Naive thymus-derived CD4-positive, alpha-beta T cell (primary cell): ENCODE results near the gene RBAK. TPM values are rescaled to one million over a fixed set of nuclear protein-coding genes. Genes with fewer than 3 reads are reported as not detected.
"Not testable (repeated sequence)": the region's sequence is repeated elsewhere in the genome, so short reads cannot be mapped to it uniquely, and the experiment has no call there.

Source experiments
- ATAC-seq: fragments of 150-1000 bp; cut with Tn5 transposase; 2 replicates; pipeline ENCODE4 v1.10.0; 2021; ENCODE audit warnings: mild to moderate bottlenecking, moderate library complexity
- CTCF ChIA-PET: fragments of 350-600 bp; sonication (Branson Sonifier 250); formaldehyde crosslinking; loops from one replicate; lab custom pipeline; 2021; ENCODE audit warnings: antibody characterized with exemption; lab: Charles Lee
- POLR2A ChIA-PET: fragments of 350-600 bp; sonication (Branson Sonifier 250); formaldehyde crosslinking; loops from one replicate; lab custom pipeline; 2021; ENCODE audit warnings: antibody characterized with exemption, inconsistent platforms; lab: Charles Lee
- DNase-seq, 9 donors: peaks; one replicate each; pipeline versions ENCODE4 v3.0.0 to v3.0.0-alpha.2; 2020 to 2022; ENCODE audit warnings: mixed read lengths in 1 of 9
- H3K27ac ChIP-seq: one replicate; pipeline ENCODE4 v1.7.0; 2013; ENCODE audit warnings: mild to moderate bottlenecking, low read depth, low read length, moderate library complexity
- H3K27me3 ChIP-seq, 2 donors: one replicate each; pipeline ENCODE4 v1.7.0; 2013; ENCODE audit warnings: low read length in 2 of 2, mild to moderate bottlenecking in 2 of 2, moderate library complexity in 2 of 2; ENCODE audit not compliant: control insufficient read depth in 2 of 2, insufficient read depth in 2 of 2
- H3K36me3 ChIP-seq, 3 experiments: 1 replicate in 2 of 3; 2 replicates in 1 of 3; pipeline ENCODE4 v1.7.0; 2013; ENCODE audit warnings: low read length in 3 of 3, mild to moderate bottlenecking in 3 of 3, moderate library complexity in 1 of 3; ENCODE audit not compliant: insufficient read depth in 3 of 3, control insufficient read depth in 2 of 3
- H3K4me1 ChIP-seq, 2 donors: one replicate each; pipeline ENCODE4 v1.7.0; 2013; ENCODE audit warnings: low read length in 2 of 2, mild to moderate bottlenecking in 2 of 2, moderate library complexity in 1 of 2; ENCODE audit not compliant: control insufficient read depth in 2 of 2, insufficient read depth in 2 of 2
- H3K4me3 ChIP-seq: 2 replicates; pipeline ENCODE4 v1.7.0; 2013; ENCODE audit warnings: mild to moderate bottlenecking, low read length
- H3K9me3 ChIP-seq, 3 experiments: 1 replicate in 2 of 3; 2 replicates in 1 of 3; pipeline ENCODE4 v1.7.0; 2013; ENCODE audit warnings: low read length in 3 of 3; ENCODE audit not compliant: control insufficient read depth in 2 of 3
- H3K27ac Mint-ChIP-seq, 9 donors: one replicate each; pipeline ENCODE4 v1.8.0; 2020 to 2022; ENCODE audit warnings: mixed read lengths in 9 of 9, mild to moderate bottlenecking in 8 of 9, moderate library complexity in 5 of 9, inconsistent platforms in 2 of 9
- H3K27me3 Mint-ChIP-seq, 5 donors: one replicate each; pipeline ENCODE4 v1.8.0; 2021 to 2022; ENCODE audit warnings: mixed read lengths in 5 of 5, mild to moderate bottlenecking in 1 of 5
- H3K36me3 Mint-ChIP-seq, 5 donors: one replicate each; pipeline ENCODE4 v1.8.0; 2020 to 2022; ENCODE audit warnings: mixed read lengths in 5 of 5, mild to moderate bottlenecking in 3 of 5, inconsistent platforms in 1 of 5
- H3K4me1 Mint-ChIP-seq, 7 donors: one replicate each; pipeline ENCODE4 v1.8.0; 2020 to 2022; ENCODE audit warnings: mixed read lengths in 7 of 7, mild to moderate bottlenecking in 3 of 7, inconsistent platforms in 1 of 7
- H3K4me3 Mint-ChIP-seq, 10 donors: one replicate each; pipeline ENCODE4 v1.8.0; 2020 to 2022; ENCODE audit warnings: mild to moderate bottlenecking in 10 of 10, mixed read lengths in 10 of 10, moderate library complexity in 6 of 10, inconsistent platforms in 2 of 10
- H3K9me3 Mint-ChIP-seq, 11 donors: one replicate each; pipeline ENCODE4 v1.8.0; 2020 to 2022; ENCODE audit warnings: mixed read lengths in 11 of 11, mild to moderate bottlenecking in 4 of 11, inconsistent platforms in 1 of 11, moderate library complexity in 1 of 11
- intact Hi-C, 2 donors: fragments of 100-400 bp; cut with micrococcal nuclease; formaldehyde crosslinking; loops; one replicate each; pipeline ENCODE4 v1.15.1; 2023
- polyA plus RNA-seq, 2 donors: library from polyadenylated mRNA; unstranded; fragments of 300-500 nt; fragmentation: Illumina TruSeq; gene quantifications; one replicate each; pipeline ENCODE4 v1.2.3, GENCODE V29; 2021
- total RNA-seq, 6 experiments: library from RNA in 5 of 6; stranded (reverse) in 5 of 6; gene quantifications; 1 replicate in 5 of 6; 2 replicates in 1 of 6; pipeline ENCODE4 v1.2.3 and lab custom pipeline; 2021 to 2026

Gene RBAK
- total and polyA plus RNA-seq, 7 experiments from 2014 or later: 4.1 to 21.8 (median 16.9) TPM

DNA sequence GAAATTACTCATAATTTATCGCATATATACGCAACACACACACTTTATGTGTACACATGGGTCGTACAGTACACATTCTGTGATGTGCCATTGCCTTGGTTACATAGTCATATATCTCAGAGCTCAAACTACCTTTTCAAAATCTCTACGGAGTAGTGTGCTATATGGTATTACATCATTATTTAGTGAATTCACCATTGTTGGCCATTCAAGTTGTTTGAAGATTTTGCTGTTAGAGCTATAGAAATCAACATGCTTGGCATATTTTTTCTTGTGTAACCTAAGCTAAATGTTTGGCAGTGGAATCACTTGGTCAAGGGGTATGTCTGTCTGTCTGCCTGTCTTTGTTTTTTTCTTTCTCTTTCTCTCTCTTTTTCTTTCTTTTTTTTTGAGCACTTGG lies 44.7 kb upstream of the RBAK start:
- H3K27ac Mint-ChIP-seq: no peak overlapping the region
- H3K4me3 Mint-ChIP-seq: no peak overlapping the region
- DNase-seq (no peak), ATAC-seq (no peak)
- H3K4me1 ChIP-seq: no peaks in the 10 kb centered on the region
- H3K27me3 ChIP-seq: no peaks in the 10 kb centered on the region
- intact Hi-C loops: no loop called here
- H3K36me3 ChIP-seq: peaks cover 0 to 41% (median 2%) of the 10 kb centered on the region in 3 experiments
- H3K27me3 Mint-ChIP-seq: no peaks in the 10 kb centered on the region
- H3K27ac ChIP-seq: no peak overlapping the region
- ChIA-PET POLR2A (no interaction called here), CTCF (interaction anchor here (0.6 kb wide), 1 partner anchor 156 kb away, joined by 3 read pairs; no protein-coding TSS in a partner anchor)
- H3K9me3 ChIP-seq: no peaks in the 10 kb centered on the region
- no peaks in the 10 kb centered on the region for H3K9me3 Mint-ChIP-seq
- peaks cover 0 to 22% (median 13%) of the 10 kb centered on the region in 7 donors for H3K4me1 Mint-ChIP-seq
- no peak overlapping the region for H3K4me3 ChIP-seq
- peaks cover 19 to 50% (median 29%) of the 10 kb centered on the region in 5 donors for H3K36me3 Mint-ChIP-seq

DNA sequence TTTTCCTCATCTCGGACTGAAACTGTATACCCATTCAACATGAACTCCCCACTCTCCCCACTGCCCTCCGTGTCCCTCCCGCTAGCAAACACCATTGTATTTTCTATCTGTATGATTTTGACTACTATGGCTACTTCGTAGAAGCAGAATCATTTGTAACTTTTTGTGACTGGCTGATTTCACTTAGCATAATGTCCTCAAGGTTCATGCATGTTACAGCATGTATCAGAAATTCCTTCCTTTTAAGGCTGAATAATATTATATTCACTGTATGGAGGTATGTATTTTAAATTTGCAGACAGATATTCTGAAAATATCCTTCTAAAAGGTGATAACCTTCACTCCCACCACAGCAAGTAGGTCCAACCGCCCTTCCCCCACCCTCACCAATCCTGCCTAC lies 43.7 kb upstream of the RBAK start:
- DNase-seq (no peak), ATAC-seq (no peak)
- no peak overlapping the region for H3K27ac ChIP-seq
- intact Hi-C loops: no loop called here
- H3K9me3 ChIP-seq: no peaks in the 10 kb centered on the region
- no peaks in the 10 kb centered on the region for H3K4me1 ChIP-seq
- ChIA-PET POLR2A (no interaction called here), CTCF (no interaction called here)
- no peak overlapping the region for H3K4me3 Mint-ChIP-seq
- peaks cover 0 to 32% (median 2%) of the 10 kb centered on the region in 3 experiments for H3K36me3 ChIP-seq
- H3K4me1 Mint-ChIP-seq: peaks cover 0 to 22% (median 9%) of the 10 kb centered on the region in 7 donors
- peak overlapping the region in 2 of 9 donors; percentile 21 to 39 for H3K27ac Mint-ChIP-seq
- peaks cover 14 to 49% (median 29%) of the 10 kb centered on the region in 5 donors for H3K36me3 Mint-ChIP-seq
- H3K4me3 ChIP-seq: no peak overlapping the region
- H3K27me3 ChIP-seq: no peaks in the 10 kb centered on the region
- no peaks in the 10 kb centered on the region for H3K9me3 Mint-ChIP-seq
- H3K27me3 Mint-ChIP-seq: no peaks in the 10 kb centered on the region

DNA sequence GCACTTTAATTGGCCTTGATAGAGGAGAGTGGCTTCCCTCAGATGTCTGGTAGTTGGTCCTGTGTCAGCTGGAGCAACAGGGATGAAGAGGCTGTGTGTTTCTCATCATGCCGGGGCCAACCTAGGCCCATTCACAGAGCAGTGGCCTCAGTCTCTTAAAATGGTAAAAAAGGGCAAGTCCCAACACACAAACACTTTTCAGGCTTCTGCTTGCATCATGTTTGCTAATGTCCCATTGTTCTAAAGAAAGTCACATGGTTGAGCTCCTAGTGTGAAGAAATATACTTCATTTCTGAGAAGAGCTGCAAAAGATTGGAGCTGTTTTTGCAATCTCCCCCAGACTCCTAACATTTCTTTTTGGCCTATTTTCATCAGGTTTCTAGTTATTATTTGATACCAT lies 40.6 kb upstream of the RBAK start:
- no peaks in the 10 kb centered on the region for H3K27me3 Mint-ChIP-seq
- H3K27me3 ChIP-seq: no peaks in the 10 kb centered on the region
- H3K36me3 ChIP-seq: peaks cover 0 to 18% (median 2%) of the 10 kb centered on the region in 3 experiments
- H3K27ac ChIP-seq: no peak overlapping the region
- H3K9me3 ChIP-seq: no peaks in the 10 kb centered on the region
- no peak overlapping the region for H3K27ac Mint-ChIP-seq
- no peaks in the 10 kb centered on the region for H3K4me1 ChIP-seq
- H3K4me3 ChIP-seq: no peak overlapping the region
- CTCF ChIA-PET: no interaction called here
- peaks cover 0 to 11% (median 4%) of the 10 kb centered on the region in 11 donors for H3K9me3 Mint-ChIP-seq
- peaks cover 14 to 61% (median 44%) of the 10 kb centered on the region in 5 donors for H3K36me3 Mint-ChIP-seq
- ATAC-seq: no peak
- POLR2A ChIA-PET: no interaction called here
- no peak overlapping the region for H3K4me3 Mint-ChIP-seq
- no peak for DNase-seq
- intact Hi-C loops: no loop called here
- H3K4me1 Mint-ChIP-seq: peaks cover 0 to 6% (median 0%) of the 10 kb centered on the region in 7 donors

DNA sequence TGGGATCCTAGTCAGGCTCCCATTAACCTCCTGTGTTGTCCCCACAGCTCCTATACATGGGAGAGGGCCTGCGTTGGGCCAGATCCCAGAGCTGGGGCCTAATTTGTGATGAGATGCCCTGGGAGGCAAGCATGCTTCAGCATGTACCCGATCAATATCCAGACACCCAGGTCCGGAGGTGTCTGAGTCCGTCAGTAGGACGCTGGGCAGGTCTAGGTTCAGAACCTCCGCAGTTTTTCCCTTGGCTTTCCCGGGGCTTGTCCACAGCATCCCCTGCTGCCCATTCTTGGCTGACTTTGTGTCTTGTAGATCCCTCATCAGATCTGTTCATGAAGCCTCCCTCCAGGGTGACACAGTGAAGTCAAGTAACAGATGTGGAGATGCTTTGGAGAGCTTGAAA lies 32.7 kb upstream of the RBAK start:
- no peaks in the 10 kb centered on the region for H3K4me1 ChIP-seq
- peaks cover 0 to 12% (median 0%) of the 10 kb centered on the region in 3 experiments for H3K36me3 ChIP-seq
- Mint-ChIP-seq H3K36me3 (peaks cover 12 to 62% (median 47%) of the 10 kb centered on the region in 5 donors), H3K4me1 (peaks cover 0 to 12% (median 0%) of the 10 kb centered on the region in 7 donors), H3K9me3 (peaks cover 0 to 16% (median 7%) of the 10 kb centered on the region in 11 donors), H3K27me3 (no peaks in the 10 kb centered on the region), H3K4me3 (no peak overlapping the region), H3K27ac (no peak overlapping the region)
- POLR2A ChIA-PET: no interaction called here
- intact Hi-C loops: no loop called here
- no peaks in the 10 kb centered on the region for H3K9me3 ChIP-seq
- no peak overlapping the region for H3K4me3 ChIP-seq
- no peaks in the 10 kb centered on the region for H3K27me3 ChIP-seq
- DNase-seq (no peak), ATAC-seq (no peak)
- CTCF ChIA-PET: interaction anchor here (0.6 kb wide), 1 partner anchor 78 kb away, joined by 4 read pairs; no protein-coding TSS in a partner anchor
- H3K27ac ChIP-seq: no peak overlapping the region

DNA sequence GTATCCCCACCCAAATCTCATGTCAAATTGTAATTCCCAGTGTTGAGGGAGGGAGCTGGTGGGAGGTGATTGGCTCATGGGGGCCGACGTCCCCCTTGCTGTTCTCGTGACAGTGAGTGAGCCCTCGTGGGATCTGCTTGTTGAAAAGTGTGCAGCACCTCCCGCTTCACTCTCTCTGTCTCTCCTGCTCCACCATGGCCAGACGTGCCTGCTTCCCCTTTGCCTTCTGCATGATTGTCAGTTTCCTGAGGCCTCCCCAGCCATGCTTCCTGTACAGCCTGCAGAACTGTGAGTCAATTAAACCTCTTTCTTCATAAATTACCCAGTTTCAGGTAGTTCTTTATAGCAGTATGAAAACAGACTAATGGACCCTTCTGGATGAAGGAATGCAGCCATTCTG lies 29.7 kb upstream of the RBAK start:
- H3K27ac ChIP-seq, H3K36me3 ChIP-seq, intact Hi-C loops, H3K4me3 Mint-ChIP-seq, H3K27me3 Mint-ChIP-seq, CTCF ChIA-PET, H3K9me3 ChIP-seq, H3K4me3 ChIP-seq, ATAC-seq, H3K4me1 ChIP-seq, H3K27ac Mint-ChIP-seq, DNase-seq, H3K27me3 ChIP-seq, POLR2A ChIA-PET: not testable (repeated sequence)
- H3K9me3 Mint-ChIP-seq: peaks cover 0 to 11% (median 5%) of the 10 kb centered on the region in 11 donors
- peaks cover 8 to 58% (median 34%) of the 10 kb centered on the region in 5 donors for H3K36me3 Mint-ChIP-seq
- H3K4me1 Mint-ChIP-seq: peaks cover 0 to 12% (median 0%) of the 10 kb centered on the region in 7 donors

DNA sequence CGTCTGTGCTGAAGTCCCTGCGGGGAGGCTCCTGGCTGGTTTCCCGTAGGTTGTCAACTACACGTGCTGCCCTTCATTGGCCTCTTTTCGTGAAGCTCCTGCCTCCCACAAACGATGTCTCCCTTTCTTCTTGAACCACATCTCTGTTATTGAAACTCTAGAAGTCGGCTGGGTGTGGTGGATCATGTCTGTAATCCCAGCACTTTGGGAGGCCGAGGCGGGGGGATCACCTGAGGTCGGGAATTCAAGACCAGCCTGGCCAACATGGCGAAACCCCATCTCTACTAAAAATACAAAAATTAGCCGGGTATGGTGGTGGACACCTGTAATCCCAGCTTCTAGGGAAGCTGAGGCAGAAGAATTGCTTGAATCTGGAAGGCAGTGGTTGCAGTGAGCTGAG lies 28.0 kb upstream of the RBAK start:
- H3K27me3 Mint-ChIP-seq, H3K27ac ChIP-seq, intact Hi-C loops, H3K27ac Mint-ChIP-seq, H3K36me3 ChIP-seq, H3K27me3 ChIP-seq, H3K9me3 ChIP-seq, DNase-seq, CTCF ChIA-PET, POLR2A ChIA-PET, H3K4me1 ChIP-seq, H3K4me3 Mint-ChIP-seq, H3K4me3 ChIP-seq, ATAC-seq: not testable (repeated sequence)
- Mint-ChIP-seq H3K36me3 (peaks cover 3 to 54% (median 30%) of the 10 kb centered on the region in 5 donors), H3K4me1 (peaks cover 0 to 12% (median 0%) of the 10 kb centered on the region in 7 donors), H3K9me3 (peaks cover 0 to 11% (median 6%) of the 10 kb centered on the region in 11 donors)

DNA sequence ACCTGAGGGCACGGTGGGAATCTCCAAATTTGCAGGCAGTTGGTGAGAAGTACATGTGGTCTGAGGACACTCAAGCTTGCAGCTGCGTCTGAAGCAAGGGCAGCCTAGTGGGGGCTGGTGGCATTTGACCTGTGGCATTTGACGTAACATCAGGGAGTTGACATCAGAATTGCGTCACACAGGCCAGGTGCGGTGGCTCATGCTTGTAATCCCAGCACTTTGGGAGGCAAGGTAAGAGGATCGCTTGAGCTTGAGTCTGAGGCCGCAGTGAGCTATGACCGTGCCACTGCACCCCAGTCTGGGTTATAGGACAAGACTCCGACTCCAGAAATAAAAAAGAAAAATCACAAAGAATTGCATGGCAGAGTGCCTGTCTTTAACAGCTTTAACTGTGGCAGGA lies 25.6 kb upstream of the RBAK start:
- H3K27me3 ChIP-seq: no peaks in the 10 kb centered on the region
- peaks cover 0 to 6% (median 0%) of the 10 kb centered on the region in 7 donors for H3K4me1 Mint-ChIP-seq
- POLR2A ChIA-PET: no interaction called here
- no peak for ATAC-seq
- H3K9me3 ChIP-seq: no peaks in the 10 kb centered on the region
- peaks cover 0 to 11% (median 6%) of the 10 kb centered on the region in 11 donors for H3K9me3 Mint-ChIP-seq
- no peaks in the 10 kb centered on the region for H3K36me3 ChIP-seq
- H3K27ac ChIP-seq: no peak overlapping the region
- no peak overlapping the region for H3K27ac Mint-ChIP-seq
- no peak for DNase-seq
- no peak overlapping the region for H3K4me3 ChIP-seq
- H3K4me1 ChIP-seq: no peaks in the 10 kb centered on the region
- CTCF ChIA-PET: interaction anchor here (1.3 kb wide), 1 partner anchor 37 kb away, joined by 4 read pairs; no protein-coding TSS in a partner anchor
- intact Hi-C loops: no loop called here
- H3K4me3 Mint-ChIP-seq: no peak overlapping the region
- H3K27me3 Mint-ChIP-seq: no peaks in the 10 kb centered on the region
- H3K36me3 Mint-ChIP-seq: peaks cover 3 to 71% (median 44%) of the 10 kb centered on the region in 5 donors
